ENCODE measurements around the gene GYG2. TPM values are rescaled to one million over a fixed set of nuclear protein-coding genes. Genes with fewer than 3 reads are reported as not detected.
"Not testable (repeated sequence)": the region's sequence is repeated elsewhere in the genome, so short reads cannot be mapped to it uniquely, and the experiment has no call there.

Gene GYG2
- total and polyA plus RNA-seq, 2 experiments from 2014 or later: 17.6 to 63.8 TPM

GRCh38 chrX:2889706-2890490 is 61.2 kb downstream of the GYG2 start:
- H3K27me3 Mint-ChIP-seq (ENCODE audit: insufficient read depth, low read depth, poor library complexity); H3K9me3 Mint-ChIP-seq; H3K36me3 ChIP-seq (ENCODE audit: insufficient read depth); H4K20me1 ChIP-seq (replicated peaks; ENCODE audit: insufficient read depth); H3K4me3 ChIP-seq; H3F3A ChIP-seq (replicated peaks; ENCODE audit: low read depth); H3K79me2 ChIP-seq (replicated peaks; ENCODE audit: insufficient read depth); H2AFZ ChIP-seq; H3K27me3 ChIP-seq (ENCODE audit: insufficient read depth); H3K4me3 Mint-ChIP-seq; H3K9me2 ChIP-seq (ENCODE audit: insufficient read depth): not testable (repeated sequence)
- peaks cover 10% of the 10 kb centered on the region for H3K4me1 ChIP-seq (ENCODE audit: insufficient read depth)
- peak; percentile 57 for DNase-seq (ENCODE audit: low spot score)
- peak; percentile 91 for ATAC-seq
- Mint-ChIP-seq H3K36me3 (ENCODE audit: low read depth) (peaks cover 14% of the 10 kb centered on the region), H3K27ac (peak overlapping the region; percentile 72), H3K4me1 (peaks cover 36% of the 10 kb centered on the region)
- peak overlapping the region; percentile 79; the same call in 1 of the 2 replicates for H3K27ac ChIP-seq (ENCODE audit: low read depth)
- peak overlapping the region; percentile 58; the same call in 1 of the 2 replicates for H3K4me2 ChIP-seq
- peak; percentile 53 to 62 for TF ChIP-seq CTCF (conservative IDR thresholded peaks at IDR 0.05; ENCODE audit: low read depth in 2 of 2)

- not testable (repeated sequence) for H3K4me3 ChIP-seq; H3K27me3 Mint-ChIP-seq (ENCODE audit: insufficient read depth, low read depth, poor library complexity); H3K79me2 ChIP-seq (replicated peaks; ENCODE audit: insufficient read depth); ATAC-seq; H3K9me2 ChIP-seq (ENCODE audit: insufficient read depth); H3K27me3 ChIP-seq (ENCODE audit: insufficient read depth); H3K27ac Mint-ChIP-seq; H2AFZ ChIP-seq; H3F3A ChIP-seq (replicated peaks; ENCODE audit: low read depth); H3K36me3 ChIP-seq (ENCODE audit: insufficient read depth); DNase-seq (ENCODE audit: low spot score); H3K9me3 Mint-ChIP-seq; H4K20me1 ChIP-seq (replicated peaks; ENCODE audit: insufficient read depth); H3K4me3 Mint-ChIP-seq
- peaks cover 36% of the 10 kb centered on the region for H3K4me1 Mint-ChIP-seq
- Histone ChIP-seq H3K27ac (ENCODE audit: low read depth) (peak overlapping the region; percentile 79; the same call in 1 of the 2 replicates), H3K4me2 (0 out of 2 replicates have a peak overlapping the region, but pooled peaks have one; percentile 58), H3K4me1 (ENCODE audit: insufficient read depth) (peaks cover 10% of the 10 kb centered on the region)
- H3K36me3 Mint-ChIP-seq (ENCODE audit: low read depth): peaks cover 14% of the 10 kb centered on the region
These were observed 62.1 kb downstream of the GYG2 start for GRCh38 chrX:2890536-2891460.

- peaks cover 14% of the 10 kb centered on the region for H3K36me3 Mint-ChIP-seq (ENCODE audit: low read depth)
- no peak overlapping the region for H2AFZ ChIP-seq
- H3K27me3 Mint-ChIP-seq (ENCODE audit: insufficient read depth, low read depth, poor library complexity): peaks cover 8% of the 10 kb centered on the region
- H3K4me3 ChIP-seq: no peak overlapping the region
- H3K79me2 ChIP-seq (replicated peaks; ENCODE audit: insufficient read depth): no peaks in the 10 kb centered on the region
- peaks cover 44% of the 10 kb centered on the region for H3K4me1 Mint-ChIP-seq
- ATAC-seq (no peak), DNase-seq (ENCODE audit: low spot score) (no peak)
- H3K9me3 Mint-ChIP-seq: no peaks in the 10 kb centered on the region
- H3K36me3 ChIP-seq (ENCODE audit: insufficient read depth): no peaks in the 10 kb centered on the region
- no peak overlapping the region for H3K27ac ChIP-seq (ENCODE audit: low read depth)
- H3K27ac Mint-ChIP-seq: no peak overlapping the region
- no peak overlapping the region for H3K4me2 ChIP-seq
- H3K9me2 ChIP-seq (ENCODE audit: insufficient read depth): no peaks in the 10 kb centered on the region
- H3F3A ChIP-seq (replicated peaks; ENCODE audit: low read depth): 0 out of 2 replicates have a peak, but pooled peaks cover 3% of the 10 kb centered on the region
- H4K20me1 ChIP-seq (replicated peaks; ENCODE audit: insufficient read depth): no peaks in the 10 kb centered on the region
- H3K4me1 ChIP-seq (ENCODE audit: insufficient read depth): peaks cover 10% of the 10 kb centered on the region
- no peak overlapping the region for H3K4me3 Mint-ChIP-seq
- no peaks in the 10 kb centered on the region for H3K27me3 ChIP-seq (ENCODE audit: insufficient read depth)
- TF ChIP-seq ZNF462 (CRISPR knock-in tag; IDR thresholded peaks at IDR 0.05) (no peak), STAT1 (IDR thresholded peaks at IDR 0.05; ENCODE audit: unreplicated experiment) (no peak), ZNF331 (CRISPR knock-in tag; IDR thresholded peaks at IDR 0.05; ENCODE audit: low read depth) (no peak), CREB1 (CRISPR knock-in tag; IDR thresholded peaks at IDR 0.05; ENCODE audit: low read depth) (no peak), EZH2phosphoT487 (IDR thresholded peaks at IDR 0.05; ENCODE audit: unreplicated experiment) (no peak)
These were observed 64.1 kb downstream of the GYG2 start for GRCh38 chrX:2892816-2893215.
